ENCODE data around the gene NEAT1.
A peak's percentile ranks its signal among the peaks of the same experiment; 100 is the strongest.
"Not testable (repeated sequence)": the region's sequence is repeated elsewhere in the genome, so short reads cannot be mapped to it uniquely, and the experiment has no call there.

NEAT1 gene

GRCh38 chr11:65410936-65411680 lies 11.5 kb upstream of the NEAT1 start:
- DNase-seq (ENCODE audit: low read depth) = no peak

GRCh38 chr11:65411681-65412070 lies 10.9 kb upstream of the NEAT1 start:
- no peak for DNase-seq (ENCODE audit: low read depth)

- DNase-seq (ENCODE audit: low read depth) = no peak
Measured at GRCh38 chr11:65412271-65413076, 10.1 kb upstream of the NEAT1 start.

- DNase-seq (ENCODE audit: low read depth) = not testable (repeated sequence)
Measured at GRCh38 chr11:65413077-65413664, 9.4 kb upstream of the NEAT1 start.

GRCh38 chr11:65414776-65415498 lies 7.7 kb upstream of the NEAT1 start:
- DNase-seq (ENCODE audit: low read depth) = no peak

GRCh38 chr11:65415499-65416340 lies 6.9 kb upstream of the NEAT1 start:
- DNase-seq (ENCODE audit: low read depth) = no peak

GRCh38 chr11:65416341-65416824 lies 6.2 kb upstream of the NEAT1 start:
- DNase-seq (ENCODE audit: low read depth) = peak; percentile 88

GRCh38 chr11:65416841-65417701 lies 5.5 kb upstream of the NEAT1 start:
- DNase-seq (ENCODE audit: low read depth) = no peak

- no peak for DNase-seq (ENCODE audit: low read depth)
Measured at GRCh38 chr11:65417702-65418430, 4.7 kb upstream of the NEAT1 start.

- DNase-seq (ENCODE audit: low read depth) = no peak
Measured at GRCh38 chr11:65418431-65418680, 4.2 kb upstream of the NEAT1 start.

GRCh38 chr11:65418681-65419459 lies 3.7 kb upstream of the NEAT1 start:
- DNase-seq (ENCODE audit: low read depth) = peak; percentile 69

- DNase-seq (ENCODE audit: low read depth) = no peak
Measured at GRCh38 chr11:65419460-65419771, 3.2 kb upstream of the NEAT1 start.

GRCh38 chr11:65419772-65420481 lies 2.7 kb upstream of the NEAT1 start:
- DNase-seq (ENCODE audit: low read depth) = no peak

GRCh38 chr11:65420506-65420905 lies 2.1 kb upstream of the NEAT1 start:
- no peak for DNase-seq (ENCODE audit: low read depth)

GRCh38 chr11:65420979-65421793 lies 1.4 kb upstream of the NEAT1 start:
- peak; percentile 76 for DNase-seq (ENCODE audit: low read depth)

- peak; percentile 93 for DNase-seq (ENCODE audit: low read depth)
Measured at GRCh38 chr11:65421794-65422632, 585 bp upstream of the NEAT1 start.
